ENCODE results near the gene MEOX2. TPM values are rescaled to one million over a fixed set of nuclear protein-coding genes. Genes with fewer than 3 reads are reported as not detected.

The MEOX2 gene
- total RNA-seq, 2 experiments from 2014 or later: not detected

DNA sequence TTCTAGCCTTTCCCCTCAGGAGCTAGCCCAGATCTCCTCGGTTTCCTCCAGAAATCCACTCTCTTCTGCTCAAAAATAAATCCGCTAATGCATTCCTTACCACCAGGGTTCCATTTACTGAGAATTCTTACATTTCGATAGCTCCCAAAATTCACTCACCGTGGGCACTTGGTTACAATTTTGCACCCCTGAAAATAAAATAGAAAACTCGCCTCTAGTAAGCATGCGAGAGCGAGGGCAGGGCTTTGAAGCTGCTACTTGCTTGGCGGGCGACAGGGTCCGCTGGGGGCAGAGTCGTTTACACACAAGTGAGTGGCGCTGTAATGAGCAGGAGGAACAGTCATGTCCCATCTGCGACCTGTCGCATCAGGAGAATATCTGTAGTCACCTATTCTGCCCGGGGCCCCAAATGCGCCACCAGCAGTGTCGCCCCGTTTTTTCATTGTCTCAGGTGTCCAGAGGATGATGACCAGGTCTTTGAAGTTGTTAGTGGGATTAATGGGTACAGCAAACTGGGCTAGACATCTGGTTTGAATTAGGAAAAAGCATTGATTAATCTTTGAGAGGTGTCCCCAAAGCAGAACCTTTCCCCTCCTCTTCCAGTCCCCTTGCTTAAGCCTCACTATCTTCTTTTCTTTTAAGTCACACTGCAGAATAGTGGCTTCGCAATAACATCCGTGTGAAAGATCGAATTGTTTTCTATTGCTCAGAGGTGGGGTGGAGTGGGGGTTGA, 1.2 kb upstream of the MEOX2 start:
- Mint-ChIP-seq H3K27me3 (peaks cover 33% of the 10 kb centered on the region), H3K9me3 (no peaks in the 10 kb centered on the region), H3K36me3 (no peaks in the 10 kb centered on the region), H3K4me3 (no peak overlapping the region), H3K4me1 (ENCODE audit: low read depth) (no peaks in the 10 kb centered on the region), H3K27ac (no peak overlapping the region)
- intact Hi-C loops (cut with micrococcal nuclease): no loop called here
- ChIA-PET POLR2A (no interaction called here), CTCF (no interaction called here)
- DNase-seq: no peak

DNA sequence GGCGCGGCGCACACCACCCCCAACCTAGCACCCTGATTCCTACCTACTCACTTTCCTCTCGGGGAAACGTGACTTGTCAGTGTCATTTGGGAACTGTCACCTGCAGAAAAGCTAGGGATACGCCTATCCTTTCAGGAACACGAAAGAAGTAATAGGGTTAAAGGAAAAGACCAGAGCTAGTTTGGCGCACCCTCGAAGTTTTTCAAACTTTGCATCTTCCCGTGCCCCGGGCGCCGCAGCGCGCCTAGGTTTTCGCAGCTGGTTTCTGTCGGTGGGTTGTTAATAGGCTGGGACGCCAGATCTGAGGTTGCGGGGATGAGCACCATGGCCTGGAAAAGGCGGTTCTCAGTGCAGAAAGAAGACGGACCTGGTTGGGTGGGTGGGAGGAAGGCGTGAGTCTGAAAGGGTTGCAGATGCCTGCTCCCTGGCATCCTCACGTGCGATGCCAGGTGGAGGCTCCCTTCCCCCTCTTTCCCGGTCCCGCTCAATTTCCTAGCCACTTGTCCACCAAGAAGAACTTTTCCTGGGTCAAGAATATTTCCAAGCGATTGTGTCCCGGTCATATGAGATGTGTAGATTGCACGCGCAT, 568 bp upstream of the MEOX2 start:
- H3K27ac Mint-ChIP-seq: no peak overlapping the region
- no peaks in the 10 kb centered on the region for H3K9me3 Mint-ChIP-seq
- POLR2A ChIA-PET: no interaction called here
- H3K4me1 Mint-ChIP-seq (ENCODE audit: low read depth): no peaks in the 10 kb centered on the region
- DNase-seq: no peak
- CTCF ChIA-PET: no interaction called here
- H3K36me3 Mint-ChIP-seq: no peaks in the 10 kb centered on the region
- H3K27me3 Mint-ChIP-seq: peaks cover 33% of the 10 kb centered on the region
- intact Hi-C loops (cut with micrococcal nuclease): no loop called here
- no peak overlapping the region for H3K4me3 Mint-ChIP-seq

DNA sequence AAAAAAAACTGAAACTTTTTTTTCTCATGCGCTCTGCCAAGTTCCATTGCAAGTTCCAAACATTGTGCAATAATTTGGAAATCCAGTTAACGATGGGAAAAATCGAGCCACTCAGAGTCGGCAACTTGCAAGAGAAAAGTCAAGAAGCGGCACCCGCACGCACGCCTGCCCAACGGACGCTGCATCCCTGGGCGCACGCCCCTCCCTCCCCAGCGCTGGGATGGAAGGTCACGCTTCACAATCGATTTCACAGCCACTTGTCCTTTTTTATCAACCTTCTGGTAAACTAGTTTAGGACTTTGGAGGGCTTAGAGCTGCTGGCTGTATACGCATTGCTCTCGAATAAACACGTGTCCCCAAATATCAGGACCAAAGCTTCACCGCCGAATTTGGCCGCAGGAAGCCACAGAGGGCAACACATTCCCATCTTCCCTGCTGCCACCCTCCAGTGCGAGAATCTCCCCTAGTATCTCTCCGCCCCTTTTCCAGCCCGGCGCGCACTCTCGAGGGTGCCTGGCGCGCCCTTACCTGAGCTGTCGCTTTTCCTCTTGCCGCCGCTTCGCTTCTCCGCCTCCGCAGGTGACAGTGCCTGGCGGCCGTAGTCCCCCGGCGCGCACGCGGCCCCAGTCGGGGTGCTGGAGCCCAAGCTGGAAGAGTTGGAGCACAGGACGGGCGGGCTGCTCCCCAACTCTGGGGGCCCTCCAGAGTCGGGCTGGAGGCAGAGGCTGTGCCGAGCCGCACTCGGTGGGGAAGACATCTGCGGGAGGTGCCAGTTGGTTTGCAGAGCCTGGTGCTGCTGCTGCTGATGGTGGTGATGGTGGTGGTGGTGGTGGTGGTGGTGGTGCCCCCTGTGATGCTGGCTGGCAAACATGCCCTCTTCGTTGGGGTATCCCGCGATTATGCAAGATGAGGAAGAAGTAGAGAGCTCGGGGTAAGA, 857 bp downstream of the MEOX2 start:
- ChIA-PET POLR2A (no interaction called here), CTCF (no interaction called here)
- no peak for DNase-seq
- no peak overlapping the region for H3K27ac Mint-ChIP-seq
- no peaks in the 10 kb centered on the region for H3K9me3 Mint-ChIP-seq
- no peak overlapping the region for H3K4me3 Mint-ChIP-seq
- H3K27me3 Mint-ChIP-seq: peaks cover 33% of the 10 kb centered on the region
- intact Hi-C loops (cut with micrococcal nuclease): no loop called here
- H3K36me3 Mint-ChIP-seq: no peaks in the 10 kb centered on the region
- H3K4me1 Mint-ChIP-seq (ENCODE audit: low read depth): no peaks in the 10 kb centered on the region

DNA sequence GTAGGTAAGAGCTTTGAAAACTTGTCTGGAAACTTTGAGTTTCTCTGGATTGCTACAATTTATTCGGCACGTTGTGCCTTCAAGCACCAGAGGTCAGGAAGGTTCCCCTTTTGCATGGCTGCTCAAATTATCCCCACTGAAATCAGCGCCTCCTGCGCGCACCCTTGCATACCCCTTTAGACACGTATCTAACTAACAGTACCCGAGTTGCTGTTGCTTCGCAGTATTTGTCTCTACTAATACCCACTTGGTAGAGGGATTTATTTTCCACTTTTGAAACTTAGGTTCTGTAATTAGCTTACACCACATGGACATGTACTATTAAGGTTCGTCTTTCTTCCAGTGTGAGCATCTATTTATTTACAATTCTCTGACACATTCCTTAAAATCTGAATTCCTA, 1.6 kb downstream of the MEOX2 start:
- POLR2A ChIA-PET: no interaction called here
- Mint-ChIP-seq H3K4me1 (ENCODE audit: low read depth) (no peaks in the 10 kb centered on the region), H3K27me3 (peaks cover 33% of the 10 kb centered on the region), H3K36me3 (no peaks in the 10 kb centered on the region), H3K9me3 (no peaks in the 10 kb centered on the region), H3K4me3 (no peak overlapping the region), H3K27ac (no peak overlapping the region)
- intact Hi-C loops (cut with micrococcal nuclease): no loop called here
- CTCF ChIA-PET: no interaction called here
- DNase-seq: no peak

DNA sequence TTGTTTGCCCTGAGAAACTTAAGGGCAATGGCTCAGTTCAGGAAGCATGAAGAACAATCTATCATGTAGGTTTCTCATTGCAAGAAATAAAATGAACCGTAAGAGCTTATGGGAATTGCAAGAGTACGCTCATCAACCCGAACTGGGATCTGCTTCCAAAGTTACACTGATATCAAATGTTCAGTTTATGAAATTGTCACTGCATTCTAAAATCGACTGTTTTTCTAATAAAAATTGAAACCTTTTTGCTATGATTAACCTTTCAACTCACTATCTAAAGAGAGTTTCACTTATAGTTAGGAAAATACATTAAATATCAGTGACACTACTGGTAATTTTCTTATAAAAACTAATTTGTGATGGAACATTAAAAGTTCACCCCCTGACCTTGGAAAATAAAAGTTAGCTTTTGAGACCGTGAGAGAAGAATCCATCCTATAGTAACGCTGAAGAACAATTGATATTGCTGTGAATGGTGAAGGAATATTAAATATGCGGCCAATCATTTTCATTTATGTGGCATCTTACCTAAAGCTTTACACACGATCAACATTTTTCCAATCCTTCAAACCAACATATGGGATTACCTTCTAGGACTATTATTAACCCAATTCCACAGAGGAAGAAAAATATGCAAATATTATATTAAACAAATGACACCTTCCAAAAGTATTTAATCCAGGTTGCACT, 2.2 kb downstream of the MEOX2 start:
- intact Hi-C loops (cut with micrococcal nuclease): no loop called here
- Mint-ChIP-seq H3K9me3 (no peaks in the 10 kb centered on the region), H3K36me3 (no peaks in the 10 kb centered on the region), H3K4me3 (no peak overlapping the region), H3K27me3 (peaks cover 33% of the 10 kb centered on the region), H3K27ac (no peak overlapping the region), H3K4me1 (ENCODE audit: low read depth) (no peaks in the 10 kb centered on the region)
- ChIA-PET POLR2A (no interaction called here), CTCF (no interaction called here)
- no peak for DNase-seq

DNA sequence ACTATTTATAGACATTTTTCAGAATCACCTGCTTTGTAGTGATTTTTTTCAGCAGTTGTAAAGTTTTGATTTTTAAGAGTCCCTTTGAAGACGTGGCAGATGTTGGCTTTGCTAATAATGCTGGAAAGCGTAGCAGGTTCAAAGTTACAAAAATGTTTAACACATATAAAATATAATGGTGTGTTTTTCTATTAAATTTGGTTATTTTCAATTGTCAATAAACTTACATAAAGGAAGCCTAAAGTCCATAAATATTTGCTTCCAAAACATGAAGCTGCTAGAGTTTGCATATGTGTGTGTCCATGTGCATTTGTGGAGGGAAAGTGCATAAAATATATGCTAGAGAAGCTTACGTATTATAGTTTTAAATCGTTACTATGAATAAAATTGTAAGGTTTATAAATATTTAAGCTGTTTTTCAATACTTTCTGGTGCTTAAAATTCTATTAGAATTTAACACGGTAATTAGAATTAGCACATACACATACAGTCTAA, 3.7 kb downstream of the MEOX2 start:
- H3K36me3 Mint-ChIP-seq: no peaks in the 10 kb centered on the region
- ChIA-PET CTCF (no interaction called here), POLR2A (no interaction called here)
- no peak for DNase-seq
- intact Hi-C loops (cut with micrococcal nuclease): no loop called here
- H3K27ac Mint-ChIP-seq: no peak overlapping the region
- no peaks in the 10 kb centered on the region for H3K4me1 Mint-ChIP-seq (ENCODE audit: low read depth)
- peaks cover 28% of the 10 kb centered on the region for H3K27me3 Mint-ChIP-seq
- no peak overlapping the region for H3K4me3 Mint-ChIP-seq
- no peaks in the 10 kb centered on the region for H3K9me3 Mint-ChIP-seq

DNA sequence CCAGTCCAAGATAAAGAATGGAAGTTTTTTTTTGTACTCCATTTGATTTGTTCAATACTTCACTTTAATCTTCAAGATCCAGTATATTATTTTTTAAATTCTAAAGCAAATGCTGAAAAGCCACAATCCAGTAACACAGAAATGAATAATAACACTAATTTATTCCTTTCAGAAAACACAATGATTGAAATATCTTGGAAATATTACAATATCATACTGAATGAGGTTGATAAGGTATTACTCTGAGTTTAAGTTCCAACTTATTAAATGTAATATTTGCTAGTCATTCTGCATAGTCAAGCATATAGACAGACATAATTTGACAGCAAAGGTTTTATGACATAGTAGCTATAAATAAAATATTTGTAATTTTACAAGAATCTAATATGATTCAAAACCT, 4.4 kb downstream of the MEOX2 start:
- Mint-ChIP-seq H3K4me3 (no peak overlapping the region), H3K36me3 (no peaks in the 10 kb centered on the region), H3K9me3 (no peaks in the 10 kb centered on the region), H3K4me1 (ENCODE audit: low read depth) (no peaks in the 10 kb centered on the region), H3K27ac (no peak overlapping the region), H3K27me3 (peaks cover 22% of the 10 kb centered on the region)
- intact Hi-C loops (cut with micrococcal nuclease): no loop called here
- POLR2A ChIA-PET: no interaction called here
- CTCF ChIA-PET: no interaction called here
- no peak for DNase-seq

DNA sequence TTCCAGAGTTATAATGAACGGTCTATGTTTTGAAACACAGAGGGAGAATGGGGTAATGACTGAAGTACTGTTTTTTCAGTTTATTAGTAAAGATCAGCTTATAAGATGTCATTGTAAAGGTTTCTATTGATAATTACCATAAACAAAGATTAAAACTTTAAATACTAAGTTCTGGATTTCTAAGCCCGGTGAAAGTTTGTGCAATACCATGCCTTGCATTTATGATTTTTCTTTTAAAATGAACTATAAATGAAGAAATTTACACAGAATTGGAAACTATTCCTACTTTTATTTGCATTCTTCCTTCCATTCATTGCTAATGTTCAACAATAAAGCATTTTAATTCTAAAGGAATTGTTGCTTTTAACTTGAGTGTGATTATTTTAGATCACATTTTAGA, 4.9 kb downstream of the MEOX2 start:
- Mint-ChIP-seq H3K9me3 (no peaks in the 10 kb centered on the region), H3K36me3 (no peaks in the 10 kb centered on the region), H3K27me3 (peaks cover 17% of the 10 kb centered on the region), H3K4me3 (no peak overlapping the region), H3K4me1 (ENCODE audit: low read depth) (no peaks in the 10 kb centered on the region), H3K27ac (no peak overlapping the region)
- ChIA-PET POLR2A (no interaction called here), CTCF (no interaction called here)
- intact Hi-C loops (cut with micrococcal nuclease): no loop called here
- no peak for DNase-seq

DNA sequence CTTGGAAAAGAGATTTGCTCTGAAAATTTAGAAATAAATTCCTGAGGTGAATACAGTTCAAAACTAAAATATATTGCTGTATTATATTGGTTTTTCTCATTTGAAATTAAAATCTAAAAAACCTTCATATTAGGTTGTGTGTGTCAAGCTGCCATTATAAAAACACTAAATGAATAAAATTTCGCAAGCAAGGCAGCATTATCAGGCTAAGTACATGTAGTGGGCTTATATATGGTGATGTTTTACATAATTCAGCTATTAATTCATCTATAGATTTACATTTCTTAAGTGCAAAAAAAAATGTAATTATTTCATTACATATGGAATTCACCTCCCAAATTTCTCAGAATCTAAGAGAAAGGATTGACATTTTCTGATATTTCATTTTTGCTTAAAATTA, 5.3 kb downstream of the MEOX2 start:
- Mint-ChIP-seq H3K36me3 (no peaks in the 10 kb centered on the region), H3K27me3 (peaks cover 13% of the 10 kb centered on the region), H3K4me1 (ENCODE audit: low read depth) (no peaks in the 10 kb centered on the region), H3K9me3 (no peaks in the 10 kb centered on the region), H3K4me3 (no peak overlapping the region), H3K27ac (no peak overlapping the region)
- no peak for DNase-seq
- intact Hi-C loops (cut with micrococcal nuclease): no loop called here
- CTCF ChIA-PET: interaction anchor here (0.7 kb wide), 1 partner anchor 315 kb away, joined by 3 read pairs; no protein-coding TSS in a partner anchor
- POLR2A ChIA-PET: no interaction called here

DNA sequence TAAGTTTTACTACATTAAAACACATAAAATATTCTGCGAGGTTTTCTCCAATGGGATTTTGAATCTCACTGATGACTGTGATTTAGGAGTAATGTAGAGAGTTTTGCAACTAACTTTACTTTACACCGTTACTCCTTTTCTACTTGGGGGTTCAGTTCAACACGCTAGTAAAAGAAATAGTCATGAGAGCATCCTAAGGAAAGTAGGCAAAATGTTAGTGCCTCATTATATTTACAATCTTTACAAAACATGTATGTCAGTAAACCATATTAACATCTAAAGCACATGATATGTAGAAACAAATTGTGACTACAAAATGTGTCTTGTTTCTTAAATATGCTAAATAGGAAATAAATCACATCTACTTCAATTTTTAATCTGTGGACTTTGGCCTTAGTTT, 6.0 kb downstream of the MEOX2 start:
- no peaks in the 10 kb centered on the region for H3K4me1 Mint-ChIP-seq (ENCODE audit: low read depth)
- intact Hi-C loops (cut with micrococcal nuclease): no loop called here
- no peaks in the 10 kb centered on the region for H3K9me3 Mint-ChIP-seq
- POLR2A ChIA-PET: no interaction called here
- no peak overlapping the region for H3K4me3 Mint-ChIP-seq
- H3K27ac Mint-ChIP-seq: no peak overlapping the region
- no peaks in the 10 kb centered on the region for H3K36me3 Mint-ChIP-seq
- DNase-seq: no peak
- CTCF ChIA-PET: no interaction called here
- H3K27me3 Mint-ChIP-seq: peaks cover 6% of the 10 kb centered on the region

DNA sequence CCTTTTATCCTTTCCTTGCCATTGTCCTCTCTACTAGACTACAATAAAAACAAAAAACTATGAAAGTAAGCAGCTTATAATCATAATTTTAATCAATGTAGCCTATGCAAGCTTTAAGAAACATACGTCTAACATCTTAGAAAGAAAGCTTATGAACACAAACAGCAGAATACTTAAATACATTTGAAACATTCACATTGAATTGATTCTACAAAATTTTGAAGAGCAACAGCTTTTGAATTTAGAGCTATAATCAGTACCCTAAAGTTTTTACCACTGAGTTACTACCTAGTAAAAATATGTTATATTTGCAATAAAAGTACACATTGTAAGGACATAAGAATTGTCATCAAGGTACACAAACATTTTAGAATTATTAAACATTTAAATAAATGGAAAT, 7.2 kb downstream of the MEOX2 start:
- intact Hi-C loops (cut with micrococcal nuclease): no loop called here
- Mint-ChIP-seq H3K9me3 (no peaks in the 10 kb centered on the region), H3K27ac (no peak overlapping the region), H3K4me3 (no peak overlapping the region), H3K4me1 (ENCODE audit: low read depth) (no peaks in the 10 kb centered on the region), H3K36me3 (no peaks in the 10 kb centered on the region), H3K27me3 (peaks cover under 1% of the 10 kb centered on the region)
- DNase-seq: no peak
- CTCF ChIA-PET: no interaction called here
- POLR2A ChIA-PET: no interaction called here

DNA sequence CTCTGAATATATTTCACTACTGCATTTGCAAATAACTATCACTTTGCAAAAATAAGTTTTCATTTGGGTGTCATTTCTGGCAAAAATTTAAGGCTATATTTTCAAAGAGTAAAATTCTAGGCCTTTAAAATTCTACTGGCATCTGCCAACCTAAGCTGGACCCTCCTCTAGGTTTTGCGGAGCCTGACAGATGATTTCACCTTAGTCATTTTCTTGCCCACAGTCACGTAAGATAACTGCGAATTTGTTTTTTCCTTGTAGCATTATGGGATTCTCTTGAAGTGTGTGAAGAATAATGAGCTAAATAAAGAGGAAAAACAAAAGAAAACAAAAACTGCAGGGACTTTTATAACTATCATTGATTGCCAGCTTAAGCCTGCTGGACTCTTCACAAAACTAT, 7.8 kb downstream of the MEOX2 start:
- POLR2A ChIA-PET: no interaction called here
- CTCF ChIA-PET: no interaction called here
- no peaks in the 10 kb centered on the region for H3K36me3 Mint-ChIP-seq
- H3K4me1 Mint-ChIP-seq (ENCODE audit: low read depth): no peaks in the 10 kb centered on the region
- no peak overlapping the region for H3K4me3 Mint-ChIP-seq
- H3K27ac Mint-ChIP-seq: no peak overlapping the region
- no peaks in the 10 kb centered on the region for H3K27me3 Mint-ChIP-seq
- DNase-seq: no peak
- no peaks in the 10 kb centered on the region for H3K9me3 Mint-ChIP-seq
- intact Hi-C loops (cut with micrococcal nuclease): no loop called here
